Measurements from ENCODE around the gene NUPR2.
"Not testable (repeated sequence)": the region's sequence is repeated elsewhere in the genome, so short reads cannot be mapped to it uniquely, and the experiment has no call there.

NUPR2 gene

GRCh38 chr7:56086761-56087160 lies 29.5 kb downstream of the NUPR2 start:
- DNase-seq (ENCODE audit: low read depth in 2 of 3, low spot score in 2 of 3): no peak

- DNase-seq (ENCODE audit: low read depth in 2 of 3, low spot score in 2 of 3): no peak
Measured at GRCh38 chr7:56083150-56083785, 32.9 kb downstream of the NUPR2 start.

- DNase-seq (ENCODE audit: low read depth in 2 of 3, low spot score in 2 of 3): no peak
Measured at GRCh38 chr7:56081626-56082340, 34.4 kb downstream of the NUPR2 start.

- DNase-seq (ENCODE audit: low read depth in 2 of 3, low spot score in 2 of 3): not testable (repeated sequence)
Measured at GRCh38 chr7:56080726-56081435, 35.3 kb downstream of the NUPR2 start.

- no peak for DNase-seq (ENCODE audit: low read depth in 2 of 3, low spot score in 2 of 3)
Measured at GRCh38 chr7:56079450-56080185, 36.6 kb downstream of the NUPR2 start.

GRCh38 chr7:56078196-56078595 lies 38.0 kb downstream of the NUPR2 start:
- DNase-seq (ENCODE audit: low read depth in 2 of 3, low spot score in 2 of 3): no peak

- no peak for DNase-seq (ENCODE audit: low read depth in 2 of 3, low spot score in 2 of 3)
Measured at GRCh38 chr7:56077681-56078080, 38.5 kb downstream of the NUPR2 start.

GRCh38 chr7:56074371-56074791 lies 41.8 kb downstream of the NUPR2 start:
- DNase-seq (ENCODE audit: low read depth in 2 of 3, low spot score in 2 of 3): peak; percentile 28 to 46 (median 43)

GRCh38 chr7:56066376-56066775 lies 49.8 kb downstream of the NUPR2 start:
- not testable (repeated sequence) for DNase-seq (ENCODE audit: low read depth in 2 of 3, low spot score in 2 of 3)
